Measurements from ENCODE around the gene ADAMTS17. TPM values are rescaled to one million over a fixed set of nuclear protein-coding genes. Genes with fewer than 3 reads are reported as not detected.
"Not testable (repeated sequence)": the region's sequence is repeated elsewhere in the genome, so short reads cannot be mapped to it uniquely, and the experiment has no call there.

ADAMTS17 gene
- total RNA-seq, 4 donors from 2014 or later = 4.5 to 11.4 (median 6.6) TPM

DNA sequence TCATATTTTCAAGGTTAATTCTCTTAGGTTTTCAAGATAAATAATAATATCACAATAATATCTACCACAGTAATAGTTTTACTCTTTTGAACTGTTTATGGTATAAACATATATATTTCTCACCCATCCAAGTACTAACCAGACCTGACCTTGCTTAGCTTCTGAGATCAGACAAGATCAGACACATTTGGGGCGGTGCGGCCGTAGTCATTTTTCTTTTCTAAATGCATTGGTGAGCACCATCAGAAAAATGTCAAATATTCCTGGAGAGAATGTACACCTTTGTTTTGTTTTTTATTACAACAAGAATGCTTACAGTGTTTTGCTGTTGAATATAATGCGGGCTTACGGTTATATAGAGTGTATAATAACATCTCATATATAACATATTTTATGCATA is 267.8 kb downstream of the ADAMTS17 start:
- WGBS, 2 donors = 44 to 55% methylated on average over 5 of the region's 5 CpGs
- Histone ChIP-seq H3K27me3 (no peaks in the 10 kb centered on the region), H3K4me1 (no peaks in the 10 kb centered on the region), H3K9me3 (no peaks in the 10 kb centered on the region), H3K36me3 (no peaks in the 10 kb centered on the region), H3K4me3 (no peak overlapping the region), H3K27ac (no peak overlapping the region)
- intact Hi-C loops (cut with DNase I) = no loop called here
- DNase-seq = no peak
- TF ChIP-seq CTCF (IDR thresholded peaks at IDR 0.05) (no peak), POLR2A (IDR thresholded peaks at IDR 0.05) (no peak)

DNA sequence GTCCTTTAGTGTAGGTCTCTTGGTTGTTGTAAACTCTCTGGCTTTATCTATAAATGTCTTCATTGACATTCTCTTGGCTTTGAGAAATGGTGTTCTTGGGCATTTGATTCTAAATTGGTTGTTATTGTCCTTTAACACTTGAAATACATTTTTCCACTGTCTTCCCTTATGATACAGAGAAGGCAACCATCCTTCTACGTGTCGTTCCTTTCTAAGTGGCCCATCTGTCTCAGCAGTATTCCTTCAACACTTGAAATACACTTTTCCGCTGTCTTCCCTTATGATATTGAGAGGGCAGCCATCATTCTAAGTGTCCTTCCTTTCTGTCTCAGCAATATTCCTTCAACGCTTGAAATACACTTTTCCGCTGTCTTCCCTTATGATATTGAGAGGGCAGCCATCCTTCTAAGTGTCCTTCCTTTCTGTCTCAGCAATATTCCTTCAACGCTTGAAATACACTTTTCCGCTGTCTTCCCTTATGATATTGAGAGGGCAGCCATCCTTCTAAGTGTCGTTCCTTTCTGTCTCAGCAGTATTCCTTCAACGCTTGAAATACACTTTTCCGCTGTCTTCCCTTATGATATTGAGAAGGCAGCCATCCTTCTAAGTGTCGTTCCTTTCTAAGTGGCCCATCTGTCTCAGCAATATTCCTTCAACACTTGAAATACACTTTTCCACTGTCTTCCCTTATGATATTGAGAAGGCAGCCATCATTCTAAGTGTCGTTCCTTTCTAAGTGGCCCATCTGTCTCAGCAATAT is 275.1 kb downstream of the ADAMTS17 start:
- H3K27me3 ChIP-seq; intact Hi-C loops (cut with DNase I); H3K9me3 ChIP-seq; H3K36me3 ChIP-seq; H3K4me1 ChIP-seq; H3K27ac ChIP-seq; H3K4me3 ChIP-seq; DNase-seq: not testable (repeated sequence)
- WGBS, 2 donors = 78 to 85% methylated on average over 8 of the region's 12 CpGs

GRCh38 chr15:100061944-100062343 is 279.8 kb downstream of the ADAMTS17 start:
- Histone ChIP-seq H3K36me3 (no peaks in the 10 kb centered on the region), H3K9me3 (no peaks in the 10 kb centered on the region), H3K27me3 (no peaks in the 10 kb centered on the region), H3K27ac (no peak overlapping the region), H3K4me3 (no peak overlapping the region), H3K4me1 (peaks cover 0 to 14% (median 0%) of the 10 kb centered on the region in 3 donors)
- DNase-seq = no peak
- intact Hi-C loops (cut with DNase I) = no loop called here
- TF ChIP-seq POLR2A (IDR thresholded peaks at IDR 0.05) (no peak), CTCF (IDR thresholded peaks at IDR 0.05) (no peak)
- WGBS, 2 donors = 75 to 76% methylated on average over 2 to 5 of the region's 5 CpGs

- Histone ChIP-seq H3K36me3 (no peaks in the 10 kb centered on the region), H3K9me3 (no peaks in the 10 kb centered on the region), H3K4me1 (peaks cover 0 to 14% (median 0%) of the 10 kb centered on the region in 3 donors), H3K27ac (no peak overlapping the region), H3K4me3 (no peak overlapping the region), H3K27me3 (no peaks in the 10 kb centered on the region)
- intact Hi-C loops (cut with DNase I) = no loop called here
- TF ChIP-seq CTCF (IDR thresholded peaks at IDR 0.05) (no peak), POLR2A (IDR thresholded peaks at IDR 0.05) (no peak)
- DNase-seq = no peak
- WGBS, 2 donors = 34 to 49% methylated on average over 6 to 9 of the region's 10 CpGs
Measured at GRCh38 chr15:100060276-100060926, 281.4 kb downstream of the ADAMTS17 start.

- 89 to 100% methylated on average over 4 of the region's 4 CpGs for WGBS, 2 donors
- Histone ChIP-seq H3K9me3 (no peaks in the 10 kb centered on the region), H3K27ac (no peak overlapping the region), H3K27me3 (no peaks in the 10 kb centered on the region), H3K4me3 (no peak overlapping the region), H3K4me1 (peaks cover 0 to 14% (median 0%) of the 10 kb centered on the region in 3 donors), H3K36me3 (no peaks in the 10 kb centered on the region)
- intact Hi-C loops (cut with DNase I) = no loop called here
- TF ChIP-seq POLR2A (IDR thresholded peaks at IDR 0.05) (no peak), CTCF (IDR thresholded peaks at IDR 0.05) (no peak)
- DNase-seq = no peak
Measured at GRCh38 chr15:100059521-100059920, 282.3 kb downstream of the ADAMTS17 start.
